ENCODE measurements around the gene WNK1.

The WNK1 gene

DNA sequence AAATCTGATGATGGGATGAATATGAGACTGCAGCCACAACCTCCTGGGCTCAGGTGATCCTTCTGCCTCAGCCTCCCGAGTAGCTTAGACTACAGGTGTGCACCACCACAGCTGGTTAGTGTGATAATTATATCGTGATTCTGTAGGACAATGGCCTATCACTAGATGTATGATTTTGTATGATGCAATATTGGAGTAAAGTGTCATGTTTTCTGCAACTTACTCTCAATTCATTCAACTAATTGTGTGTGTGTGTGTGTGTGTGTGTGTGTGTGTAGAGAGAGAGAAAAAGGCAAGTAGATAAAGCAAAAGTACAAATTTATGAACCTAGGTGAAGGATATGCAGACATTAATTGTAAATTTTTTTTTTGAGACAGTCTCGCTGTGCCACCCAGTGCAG lies 186.4 kb downstream of the WNK1 start:
- Mint-ChIP-seq H3K4me3 (no peak overlapping the region), H3K27ac (peak overlapping the region in 1 of 3 experiments; percentile 15), H3K4me1 (peaks cover 5% of the 10 kb centered on the region), H3K36me3 (ENCODE audit: low read depth) (peaks cover 52% of the 10 kb centered on the region), H3K27me3 (ENCODE audit: low read depth) (no peaks in the 10 kb centered on the region), H3K9me3 (no peaks in the 10 kb centered on the region)
- TF ChIP-seq, protein P1, sequence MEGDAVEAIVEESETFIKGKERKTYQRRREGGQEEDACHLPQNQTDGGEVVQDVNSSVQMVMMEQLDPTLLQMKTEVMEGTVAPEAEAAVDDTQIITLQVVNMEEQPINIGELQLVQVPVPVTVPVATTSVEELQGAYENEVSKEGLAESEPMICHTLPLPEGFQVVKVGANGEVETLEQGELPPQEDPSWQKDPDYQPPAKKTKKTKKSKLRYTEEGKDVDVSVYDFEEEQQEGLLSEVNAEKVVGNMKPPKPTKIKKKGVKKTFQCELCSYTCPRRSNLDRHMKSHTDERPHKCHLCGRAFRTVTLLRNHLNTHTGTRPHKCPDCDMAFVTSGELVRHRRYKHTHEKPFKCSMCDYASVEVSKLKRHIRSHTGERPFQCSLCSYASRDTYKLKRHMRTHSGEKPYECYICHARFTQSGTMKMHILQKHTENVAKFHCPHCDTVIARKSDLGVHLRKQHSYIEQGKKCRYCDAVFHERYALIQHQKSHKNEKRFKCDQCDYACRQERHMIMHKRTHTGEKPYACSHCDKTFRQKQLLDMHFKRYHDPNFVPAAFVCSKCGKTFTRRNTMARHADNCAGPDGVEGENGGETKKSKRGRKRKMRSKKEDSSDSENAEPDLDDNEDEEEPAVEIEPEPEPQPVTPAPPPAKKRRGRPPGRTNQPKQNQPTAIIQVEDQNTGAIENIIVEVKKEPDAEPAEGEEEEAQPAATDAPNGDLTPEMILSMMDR (IDR thresholded peaks at IDR 0.05; ENCODE audit: unreplicated experiment in 3 of 3): no peak

DNA sequence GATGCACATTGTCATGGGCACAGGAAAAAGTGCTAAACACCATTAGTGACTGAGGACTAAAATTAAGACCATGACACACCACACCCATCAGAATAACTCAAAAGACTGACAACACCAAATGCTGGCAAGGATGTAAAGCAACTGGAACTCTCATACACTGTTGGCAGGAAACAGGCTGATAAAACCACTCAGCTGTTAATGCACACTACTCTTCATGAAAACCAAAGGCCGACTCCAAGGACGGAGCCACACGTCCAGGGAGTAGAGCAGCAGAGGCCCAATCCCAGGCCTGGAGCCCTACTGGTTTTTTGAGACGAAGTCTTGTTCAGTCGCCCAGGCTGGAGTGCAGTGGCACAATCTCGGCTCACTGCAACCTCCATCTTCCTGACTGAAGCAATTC lies 190.7 kb downstream of the WNK1 start:
- Mint-ChIP-seq H3K27ac (peak overlapping the region in 2 of 3 experiments; percentile 46 to 66), H3K9me3 (no peaks in the 10 kb centered on the region), H3K4me3 (peak overlapping the region in 1 of 3 experiments; percentile 26), H3K27me3 (ENCODE audit: low read depth) (no peaks in the 10 kb centered on the region), H3K36me3 (ENCODE audit: low read depth) (peaks cover 48% of the 10 kb centered on the region), H3K4me1 (peaks cover 28% of the 10 kb centered on the region)
- TF ChIP-seq, protein P1 (IDR thresholded peaks at IDR 0.05; ENCODE audit: unreplicated experiment in 3 of 3): no peak

DNA sequence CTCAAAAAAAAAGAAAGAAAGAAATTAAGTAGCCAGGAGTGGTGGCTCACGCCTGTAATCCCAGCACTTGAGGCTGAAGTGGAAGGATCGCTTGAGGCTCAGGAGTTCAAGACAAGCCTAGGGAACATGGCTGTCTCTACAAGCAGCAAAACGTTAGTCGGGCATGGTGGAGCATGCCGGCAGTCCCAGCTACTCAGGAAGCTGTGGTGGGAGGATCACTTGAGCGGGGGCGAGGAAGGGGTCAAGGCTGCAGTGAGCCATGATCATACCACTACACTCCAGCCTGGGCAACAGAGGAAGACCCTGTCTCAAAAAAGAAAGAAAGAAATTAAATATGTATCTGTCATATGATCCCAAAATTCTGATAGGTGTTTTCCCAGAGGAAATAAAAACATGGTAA lies 191.8 kb downstream of the WNK1 start:
- peaks cover 35% of the 10 kb centered on the region for H3K4me1 Mint-ChIP-seq
- H3K27ac Mint-ChIP-seq: peak overlapping the region; percentile 43 to 66 (median 46)
- no peaks in the 10 kb centered on the region for H3K27me3 Mint-ChIP-seq (ENCODE audit: low read depth)
- peak overlapping the region in 2 of 3 experiments; percentile 18 to 34 for H3K4me3 Mint-ChIP-seq
- H3K36me3 Mint-ChIP-seq (ENCODE audit: low read depth): peaks cover 40% of the 10 kb centered on the region
- TF ChIP-seq, protein P1 (IDR thresholded peaks at IDR 0.05; ENCODE audit: unreplicated experiment in 3 of 3): no peak
- H3K9me3 Mint-ChIP-seq: no peaks in the 10 kb centered on the region

DNA sequence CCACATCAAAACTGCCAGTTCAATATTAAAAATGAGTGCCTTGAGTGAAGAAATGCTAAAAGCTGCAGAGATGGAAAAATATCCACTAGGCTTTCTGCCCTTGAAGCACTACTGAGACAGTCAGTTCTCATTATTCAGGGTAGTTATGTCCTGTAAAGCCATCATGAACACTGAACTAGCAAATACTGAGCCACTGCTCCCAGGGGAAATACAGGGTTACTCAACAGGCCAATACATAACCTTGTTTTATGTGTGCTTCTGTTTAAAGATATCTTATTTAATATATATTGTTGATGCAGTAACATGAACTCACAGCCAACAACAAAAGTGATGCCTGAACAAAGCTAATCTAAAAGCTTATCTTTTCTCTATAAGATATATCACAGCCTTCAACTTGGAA lies 193.8 kb downstream of the WNK1 start:
- H3K36me3 Mint-ChIP-seq (ENCODE audit: low read depth): peaks cover 22% of the 10 kb centered on the region
- TF ChIP-seq, protein P1 (IDR thresholded peaks at IDR 0.05; ENCODE audit: unreplicated experiment in 3 of 3): no peak
- H3K4me3 Mint-ChIP-seq: peak overlapping the region; percentile 69 to 84 (median 80)
- H3K9me3 Mint-ChIP-seq: no peaks in the 10 kb centered on the region
- H3K27me3 Mint-ChIP-seq (ENCODE audit: low read depth): no peaks in the 10 kb centered on the region
- H3K27ac Mint-ChIP-seq: peak overlapping the region; percentile 58 to 89 (median 71)
- H3K4me1 Mint-ChIP-seq: peaks cover 36% of the 10 kb centered on the region

- peaks cover 22% of the 10 kb centered on the region for H3K36me3 Mint-ChIP-seq (ENCODE audit: low read depth)
- H3K4me3 Mint-ChIP-seq: peak overlapping the region; percentile 69 to 84 (median 80)
- H3K27me3 Mint-ChIP-seq (ENCODE audit: low read depth): no peaks in the 10 kb centered on the region
- no peaks in the 10 kb centered on the region for H3K9me3 Mint-ChIP-seq
- H3K4me1 Mint-ChIP-seq: peaks cover 36% of the 10 kb centered on the region
- TF ChIP-seq, protein P1 (IDR thresholded peaks at IDR 0.05; ENCODE audit: unreplicated experiment in 3 of 3): no peak
- peak overlapping the region; percentile 58 to 89 (median 71) for H3K27ac Mint-ChIP-seq
These were observed 194.3 kb downstream of the WNK1 start for GRCh38 chr12:946631-947030.

GRCh38 chr12:948238-948637 lies 195.9 kb downstream of the WNK1 start:
- Mint-ChIP-seq H3K27me3 (ENCODE audit: low read depth) (no peaks in the 10 kb centered on the region), H3K4me3 (peak overlapping the region; percentile 95 to 98 (median 95))

More at GRCh38 chr12:948238-948637, 195.9 kb downstream of the WNK1 start:
- TF ChIP-seq, protein P1 (IDR thresholded peaks at IDR 0.05; ENCODE audit: unreplicated experiment in 3 of 3): no peak
- Mint-ChIP-seq H3K4me1 (peaks cover 31% of the 10 kb centered on the region), H3K9me3 (no peaks in the 10 kb centered on the region), H3K36me3 (ENCODE audit: low read depth) (peaks cover 13% of the 10 kb centered on the region), H3K27ac (peak overlapping the region; percentile 81 to 91 (median 89))
